Endothelial cell of umbilical vein (primary cell): ENCODE data around the gene DAB2IP. TPM values are rescaled to one million over a fixed set of nuclear protein-coding genes. Genes with fewer than 3 reads are reported as not detected.

Source experiments
- BruUV-seq: library from RNA; stranded (reverse); fragments of 400-500 nt; replicated peaks from 2 replicates; lab custom pipeline; 2021; lab: Mats Ljungman, UMichigan
- CTCF ChIA-PET: fragments of 300-600, 350-600 bp; sonication (Branson Sonifier 250); formaldehyde crosslinking; loops from one replicate; lab custom pipeline; 2021; ENCODE audit warnings: antibody characterized with exemption, inconsistent platforms; lab: Charles Lee
- POLR2A ChIA-PET: fragments of 300-600, 350-600 bp; sonication (Branson Sonifier 250); formaldehyde crosslinking; loops from one replicate; lab custom pipeline; 2021; ENCODE audit warnings: antibody characterized with exemption, inconsistent platforms; lab: Charles Lee
- DNase-seq: peaks from one replicate; pipeline ENCODE4 v3.0.0-alpha.2; 2011; ENCODE audit warnings: low read depth, low spot score
- FAIRE-seq: peaks from 2 replicates; lab custom pipeline; 2011; peaks lifted over from hg19 to GRCh38; lab: Jason Lieb, UNC
- H2AFZ ChIP-seq: 2 replicates; pipeline ENCODE4 v1.6.0; 2012; ENCODE audit warnings: low read depth, low read length, control low read depth, inconsistent platforms
- H3K27ac ChIP-seq: 2 replicates; pipeline ENCODE4 v1.5.1; 2011; ENCODE audit warnings: low read depth, mild to moderate bottlenecking, control low read depth, low read length, moderate library complexity; ENCODE audit not compliant: insufficient read depth
- H3K27me3 ChIP-seq, 2 experiments: 2 replicates each; pipeline versions ENCODE4 v1.6.0 to v1.6.1; 2011; ENCODE audit warnings: low read length in 2 of 2, mixed read lengths in 1 of 2; ENCODE audit not compliant: control insufficient read depth in 2 of 2, insufficient read depth in 2 of 2
- H3K36me3 ChIP-seq, 2 experiments: 2 replicates in 1 of 2; 3 replicates in 1 of 2; pipeline ENCODE4 v1.5.1; 2011; ENCODE audit warnings: low read length in 2 of 2, mild to moderate bottlenecking in 1 of 2, moderate library complexity in 1 of 2; ENCODE audit not compliant: control insufficient read depth in 2 of 2, insufficient read depth in 2 of 2; ENCODE audit errors: extremely low read depth in 1 of 2
- H3K4me1 ChIP-seq: 3 replicates; pipeline ENCODE4 v1.5.1; 2011; ENCODE audit warnings: mild to moderate bottlenecking, low read length; ENCODE audit not compliant: control insufficient read depth, insufficient read depth; ENCODE audit errors: extremely low read depth
- H3K4me2 ChIP-seq: 2 replicates; pipeline ENCODE4 v1.6.1; 2011; ENCODE audit warnings: low read length, control low read depth, mixed read lengths; ENCODE audit not compliant: insufficient read depth
- H3K4me3 ChIP-seq, 3 experiments: fragments of 200-600 bp in 1 of 3; sonication (generic), shearing (Covaris generic) in 1 of 3; replicated peaks in 1 of 3; 2 replicates each; pipeline ENCODE4 v1.5.1; 2011 to 2016; ENCODE audit warnings: control low read depth in 3 of 3, low read length in 3 of 3, mild to moderate bottlenecking in 2 of 3, inconsistent platforms in 1 of 3, low read depth in 1 of 3, moderate library complexity in 1 of 3; ENCODE audit not compliant: insufficient read depth in 1 of 3
- H3K79me2 ChIP-seq: 2 replicates; pipeline ENCODE4 v1.6.0; 2012; ENCODE audit warnings: low read length, inconsistent platforms; ENCODE audit not compliant: control insufficient read depth, insufficient read depth
- H3K9ac ChIP-seq: replicated peaks from 2 replicates; pipeline ENCODE3; 2011; ENCODE audit warnings: low read length, control low read depth; ENCODE audit not compliant: insufficient read depth; ENCODE audit errors: extremely low read depth
- H3K9me1 ChIP-seq: replicated peaks from 3 replicates; pipeline ENCODE4 v1.6.0; 2011; ENCODE audit warnings: mild to moderate bottlenecking, low read length; ENCODE audit not compliant: control insufficient read depth, insufficient read depth; ENCODE audit errors: extremely low read depth
- H3K9me3 ChIP-seq: replicated peaks from 2 replicates; pipeline ENCODE4 v1.5.1; 2012; ENCODE audit warnings: low read length, inconsistent platforms; ENCODE audit not compliant: control insufficient read depth, insufficient read depth
- H4K20me1 ChIP-seq: replicated peaks from 2 replicates; pipeline ENCODE3; 2011; ENCODE audit warnings: mild to moderate bottlenecking, low read length; ENCODE audit not compliant: control insufficient read depth, insufficient read depth; ENCODE audit errors: extremely low read depth
- FOS ChIP-seq: IDR thresholded peaks from 2 replicates; pipeline ENCODE4 v1.6.1; 2011; ENCODE audit warnings: mild to moderate bottlenecking, low read length, moderate library complexity, borderline replicate concordance; ENCODE audit not compliant: insufficient read depth
- JUN ChIP-seq: IDR thresholded peaks from 2 replicates; pipeline ENCODE4 v1.6.1; 2011; ENCODE audit warnings: borderline replicate concordance, low read depth; ENCODE audit not compliant: insufficient read length, insufficient read depth
- MAX ChIP-seq: IDR thresholded peaks from 2 replicates; pipeline ENCODE4 v1.6.1; 2011; ENCODE audit not compliant: insufficient read depth, insufficient read length
- dilution Hi-C: fragments of 300-500 bp; cut with MboI; formaldehyde crosslinking; loops from one replicate; pipeline ENCODE4 v1.15.0; 2019; ENCODE audit warnings: low sequenced_read_pairs; ENCODE audit not compliant: extremely low pct_ligation_motif_present
- intact Hi-C: fragments of 100-400 bp; cut with micrococcal nuclease; formaldehyde crosslinking; loops from one replicate; pipeline ENCODE4 v1.10.0; 2022
- polyA plus RNA-seq, 4 experiments: library from polyadenylated mRNA; depleted of rRNA in 3 of 4; stranded (reverse) in 3 of 4; unstranded in 1 of 4; fragments of >200 nt; gene quantifications; 2 replicates each; pipeline versions ENCODE4 v1.2.1 to v1.2.3, GENCODE V29; 2011 to 2012; ENCODE audit warnings: missing spikeins in 1 of 4
- total RNA-seq: library from RNA; stranded (reverse); gene quantifications from 2 replicates; pipeline ENCODE4 v1.2.3, GENCODE V29; 2021
- TF ChIP-seq, protein P1 (sequence below), 2 donors: IDR thresholded peaks; 1 replicate in 1 of 2; 2 replicates in 1 of 2; pipeline ENCODE4 v1.5.1; 2011; ENCODE audit warnings: low read length in 2 of 2, mild to moderate bottlenecking in 2 of 2, moderate library complexity in 2 of 2, control low read depth in 1 of 2, inconsistent platforms in 1 of 2, low read depth in 1 of 2; ENCODE audit not compliant: insufficient read depth in 1 of 2; ENCODE audit errors: extremely low read depth in 1 of 2

DAB2IP gene
- total and polyA plus RNA-seq, 2 donors (not counting 3 experiments of a cell fraction or from before 2014, with no cell fraction given): 29.2 to 53.6 TPM

DNA sequence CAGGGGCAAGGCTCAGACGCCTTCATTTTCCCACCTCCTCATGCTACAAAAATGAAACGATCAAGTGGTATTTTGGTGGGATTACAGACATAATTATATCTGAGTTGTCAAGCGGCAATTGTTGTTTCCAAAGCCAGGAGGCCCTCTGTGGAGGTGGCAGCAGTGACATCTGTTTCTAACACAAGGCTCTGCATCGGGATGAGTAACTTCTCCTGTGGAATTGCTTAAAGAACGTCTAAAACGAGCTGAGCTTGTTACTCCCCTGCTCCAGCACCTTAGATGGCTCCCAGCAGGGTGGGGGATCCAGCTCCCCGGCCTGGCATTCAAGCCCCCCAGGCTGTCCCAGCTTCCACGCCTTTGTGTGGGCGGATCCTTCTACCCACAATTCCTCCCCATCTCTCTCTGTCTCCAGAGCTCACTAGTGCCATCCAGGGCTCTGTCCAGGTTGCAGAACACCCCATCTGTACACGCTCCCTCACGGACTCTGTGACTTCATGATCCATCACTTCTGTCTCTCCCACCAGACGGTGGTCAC is 36.8 kb downstream of the DAB2IP start:
- POLR2A ChIA-PET: no interaction called here
- no peaks in the 10 kb centered on the region for H4K20me1 ChIP-seq
- H3K9me3 ChIP-seq: no peaks in the 10 kb centered on the region
- CTCF ChIA-PET: interaction anchor here (0.6 to 7.8 kb wide), 16 partner anchors 9 to 434 kb away, joined by 3 to 143 read pairs (median 6); no protein-coding TSS in a partner anchor
- dilution Hi-C loops (no loop called here), intact Hi-C loops (loop anchor here (5.0 kb wide), 1 partner anchor 409 kb away; no protein-coding TSS in a partner anchor)
- no peaks in the 10 kb centered on the region for H3K36me3 ChIP-seq
- H3K27me3 ChIP-seq: no peaks in the 10 kb centered on the region
- TF ChIP-seq, protein P1, sequence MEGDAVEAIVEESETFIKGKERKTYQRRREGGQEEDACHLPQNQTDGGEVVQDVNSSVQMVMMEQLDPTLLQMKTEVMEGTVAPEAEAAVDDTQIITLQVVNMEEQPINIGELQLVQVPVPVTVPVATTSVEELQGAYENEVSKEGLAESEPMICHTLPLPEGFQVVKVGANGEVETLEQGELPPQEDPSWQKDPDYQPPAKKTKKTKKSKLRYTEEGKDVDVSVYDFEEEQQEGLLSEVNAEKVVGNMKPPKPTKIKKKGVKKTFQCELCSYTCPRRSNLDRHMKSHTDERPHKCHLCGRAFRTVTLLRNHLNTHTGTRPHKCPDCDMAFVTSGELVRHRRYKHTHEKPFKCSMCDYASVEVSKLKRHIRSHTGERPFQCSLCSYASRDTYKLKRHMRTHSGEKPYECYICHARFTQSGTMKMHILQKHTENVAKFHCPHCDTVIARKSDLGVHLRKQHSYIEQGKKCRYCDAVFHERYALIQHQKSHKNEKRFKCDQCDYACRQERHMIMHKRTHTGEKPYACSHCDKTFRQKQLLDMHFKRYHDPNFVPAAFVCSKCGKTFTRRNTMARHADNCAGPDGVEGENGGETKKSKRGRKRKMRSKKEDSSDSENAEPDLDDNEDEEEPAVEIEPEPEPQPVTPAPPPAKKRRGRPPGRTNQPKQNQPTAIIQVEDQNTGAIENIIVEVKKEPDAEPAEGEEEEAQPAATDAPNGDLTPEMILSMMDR (IDR thresholded peaks at IDR 0.05; ENCODE audit: extremely low read depth in 1 of 2, insufficient read depth in 1 of 2, low read depth in 1 of 2, low read length in 2 of 2): no peak
- TF ChIP-seq FOS (no peak), MAX (no peak), JUN (no peak)
- H3K4me1 ChIP-seq: no peaks in the 10 kb centered on the region
- H3K4me2 ChIP-seq: no peak overlapping the region
- no peak for DNase-seq
- no peaks in the 10 kb centered on the region for H3K79me2 ChIP-seq
- no TSS peak for BruUV-seq
- no peak overlapping the region for H2AFZ ChIP-seq
- no peaks in the 10 kb centered on the region for H3K9me1 ChIP-seq
- H3K9ac ChIP-seq: no peak overlapping the region
- no peak overlapping the region for H3K27ac ChIP-seq
- no peak for FAIRE-seq
- no peak overlapping the region for H3K4me3 ChIP-seq
